ENCODE data around the gene ST6GALNAC3.
"Not testable (repeated sequence)": the region's sequence is repeated elsewhere in the genome, so short reads cannot be mapped to it uniquely, and the experiment has no call there.

The ST6GALNAC3 gene

GRCh38 chr1:76109901-76110560 is 35.5 kb downstream of the ST6GALNAC3 start:
- no peak for DNase-seq

DNA sequence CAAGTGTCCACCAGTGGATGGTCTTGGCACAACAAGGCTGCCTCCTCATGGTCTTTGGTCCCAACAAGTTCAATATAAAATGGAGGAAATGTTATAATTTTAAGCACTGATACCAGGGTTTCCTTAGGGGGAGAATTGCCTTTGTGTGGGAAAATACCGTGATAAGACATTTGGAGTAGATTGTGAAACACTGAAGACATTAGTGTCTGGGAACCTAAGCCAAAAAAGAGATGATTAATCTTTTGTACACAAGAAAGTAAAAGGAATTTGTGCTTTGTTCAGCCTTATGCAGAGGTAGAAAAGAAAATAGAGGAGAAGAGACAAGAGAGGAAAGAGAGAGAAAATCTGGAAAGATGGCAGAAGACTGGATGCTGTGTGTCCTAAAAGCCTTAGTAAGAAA is 36.1 kb downstream of the ST6GALNAC3 start:
- DNase-seq: no peak

DNA sequence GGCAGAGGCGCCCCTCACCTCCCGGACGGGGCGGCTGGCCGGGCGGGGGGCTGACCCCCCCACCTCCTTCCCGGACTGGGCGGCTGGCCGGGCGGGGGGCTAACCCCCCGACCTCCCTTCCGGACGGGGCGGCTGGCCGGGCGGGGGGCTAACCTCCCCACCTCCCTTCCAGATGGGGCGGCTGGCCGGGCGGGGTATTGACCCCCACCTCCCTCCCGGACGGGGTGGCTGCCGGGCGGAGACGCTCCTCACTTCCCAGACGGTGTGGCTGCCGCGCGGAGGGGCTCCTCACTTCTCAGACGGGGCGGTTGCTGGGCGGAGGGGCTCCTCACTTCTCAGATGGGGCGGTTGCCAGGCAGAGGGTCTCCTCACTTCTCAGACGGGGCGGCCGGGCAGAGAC is 37.8 kb downstream of the ST6GALNAC3 start:
- DNase-seq: not testable (repeated sequence)

- DNase-seq: no peak
Measured at GRCh38 chr1:76113446-76113845, 38.9 kb downstream of the ST6GALNAC3 start.

GRCh38 chr1:76115171-76115570 is 40.6 kb downstream of the ST6GALNAC3 start:
- DNase-seq: no peak

- DNase-seq: no peak
Measured at GRCh38 chr1:76121850-76122249, 47.3 kb downstream of the ST6GALNAC3 start.

- no peak for DNase-seq
Measured at GRCh38 chr1:76122271-76122670, 47.7 kb downstream of the ST6GALNAC3 start.

- not testable (repeated sequence) for DNase-seq
Measured at GRCh38 chr1:76123411-76124064, 49.0 kb downstream of the ST6GALNAC3 start.

DNA sequence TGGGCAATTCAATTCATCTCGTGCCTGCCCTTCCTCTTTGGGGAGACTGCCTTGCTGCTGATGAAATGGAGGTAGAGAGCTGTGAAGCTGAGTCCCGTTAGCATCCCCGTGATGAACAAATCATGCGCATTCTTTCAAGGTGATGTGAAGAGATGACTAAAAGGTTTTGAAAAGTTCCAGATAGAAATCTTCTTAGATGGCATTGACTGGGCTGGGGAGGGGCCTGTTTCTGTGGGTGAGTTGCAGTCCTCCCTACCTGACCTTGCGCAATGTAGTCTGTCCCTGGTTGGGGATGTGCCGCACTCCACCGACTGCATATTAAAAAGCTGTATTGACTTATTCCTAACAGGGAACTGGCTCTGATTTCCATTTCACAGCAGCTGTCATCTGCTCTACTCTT is 49.6 kb downstream of the ST6GALNAC3 start:
- DNase-seq: no peak

GRCh38 chr1:76125473-76126219 is 51.1 kb downstream of the ST6GALNAC3 start:
- DNase-seq: no peak

- DNase-seq: no peak
Measured at GRCh38 chr1:76128096-76128495, 53.5 kb downstream of the ST6GALNAC3 start.

GRCh38 chr1:76129731-76130130 is 55.2 kb downstream of the ST6GALNAC3 start:
- no peak for DNase-seq

DNA sequence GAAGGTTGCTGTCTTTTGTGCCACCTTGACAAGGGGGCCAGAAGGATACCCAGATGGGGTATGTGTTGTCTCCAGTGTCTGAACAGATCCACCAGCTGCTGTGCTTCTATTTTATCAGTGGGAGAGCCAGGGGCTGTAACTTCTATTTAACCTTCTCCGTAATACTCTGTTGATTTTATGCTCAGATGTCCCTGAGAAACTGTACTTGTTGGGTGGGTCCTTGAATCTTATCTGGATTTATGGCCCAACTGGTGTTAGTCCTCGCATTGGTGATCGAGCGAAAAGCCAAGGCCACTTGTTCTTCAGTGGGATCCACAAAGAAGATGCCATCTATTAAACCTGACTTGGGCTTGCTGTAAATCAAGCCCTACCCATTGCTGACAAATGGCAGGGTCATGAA is 56.4 kb downstream of the ST6GALNAC3 start:
- DNase-seq: no peak

- no peak for DNase-seq
Measured at GRCh38 chr1:76133977-76134376, 59.4 kb downstream of the ST6GALNAC3 start.

DNA sequence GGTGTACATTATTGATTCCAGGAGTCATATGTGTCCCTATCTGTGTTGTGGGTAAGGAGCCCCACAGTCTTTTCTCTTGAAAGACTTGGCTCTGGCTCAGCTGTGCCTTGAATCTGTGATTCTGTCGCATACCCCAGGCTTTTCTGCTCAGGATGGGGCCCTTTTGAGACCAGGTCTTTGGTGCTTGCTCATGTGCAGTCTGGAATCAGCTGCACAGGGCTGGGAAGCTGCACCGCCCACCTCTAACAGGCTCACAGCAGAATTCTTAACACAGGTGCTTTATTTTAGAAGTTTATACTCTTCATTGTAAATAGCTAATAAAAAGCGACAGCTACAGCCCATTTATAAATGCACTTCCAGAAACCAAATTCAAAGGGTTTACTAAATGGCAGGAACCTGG is 61.3 kb downstream of the ST6GALNAC3 start:
- no peak for DNase-seq

GRCh38 chr1:76136894-76137293 is 62.3 kb downstream of the ST6GALNAC3 start:
- DNase-seq: no peak

DNA sequence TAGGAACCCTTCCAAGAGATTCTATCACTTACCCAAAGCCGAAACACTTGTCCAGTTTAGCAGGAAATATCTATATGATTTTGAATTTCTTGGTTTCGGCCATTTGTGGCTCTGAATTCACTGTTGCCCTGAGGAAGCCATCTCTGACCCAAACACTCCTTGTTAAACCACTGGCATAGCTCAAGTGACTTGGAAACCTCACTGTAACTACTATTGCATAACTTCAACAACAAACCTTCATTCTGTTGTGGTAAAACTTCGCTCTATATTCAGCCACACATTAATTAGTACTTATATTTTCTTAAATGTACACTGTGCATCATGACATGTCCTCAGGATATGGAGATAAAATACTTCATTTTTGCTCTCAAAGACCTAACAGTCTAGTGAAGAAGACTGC is 63.2 kb downstream of the ST6GALNAC3 start:
- DNase-seq: no peak

GRCh38 chr1:76138217-76138616 is 63.7 kb downstream of the ST6GALNAC3 start:
- no peak for DNase-seq

DNA sequence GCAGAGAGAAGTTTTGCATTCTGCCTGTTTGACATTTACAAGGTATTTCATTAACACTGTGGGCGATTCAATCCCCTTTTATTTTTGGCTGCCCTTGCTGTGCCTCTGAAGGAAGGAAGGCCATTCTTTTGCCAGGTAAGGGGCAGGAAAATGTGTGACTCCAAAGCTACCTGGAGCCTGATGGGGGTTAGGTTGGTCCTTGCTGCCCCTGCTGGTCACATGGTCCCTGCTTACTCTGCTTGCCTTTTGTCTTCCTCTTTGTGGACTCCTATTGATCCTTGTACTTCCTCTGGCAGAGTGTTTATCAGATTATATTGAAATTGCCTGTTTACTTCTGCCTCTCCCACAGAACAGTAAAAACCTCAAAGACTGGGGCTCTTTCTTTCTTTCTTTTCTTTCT is 65.7 kb downstream of the ST6GALNAC3 start:
- no peak for DNase-seq

- no peak for DNase-seq
Measured at GRCh38 chr1:76141929-76142328, 67.4 kb downstream of the ST6GALNAC3 start.

GRCh38 chr1:76142771-76143540 is 68.4 kb downstream of the ST6GALNAC3 start:
- DNase-seq: no peak

DNA sequence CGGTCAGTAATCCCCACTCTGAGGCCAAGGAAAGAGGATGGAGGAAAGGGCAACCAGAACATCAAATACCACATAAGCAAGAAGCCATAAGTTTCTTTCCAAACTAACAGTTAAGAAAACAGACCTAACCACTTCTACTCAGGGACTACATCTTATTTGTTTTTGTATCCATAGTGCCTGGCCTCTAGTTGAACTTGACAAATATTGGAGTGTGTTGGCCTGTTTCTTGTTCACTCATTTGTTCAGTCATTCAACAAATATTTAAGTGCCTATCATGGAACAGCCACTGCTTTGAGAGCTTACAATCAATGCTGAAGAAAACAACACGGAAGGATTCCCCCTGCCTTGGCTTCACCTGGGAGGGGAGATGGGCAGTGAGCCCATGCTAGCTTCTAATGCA is 69.7 kb downstream of the ST6GALNAC3 start:
- DNase-seq: no peak

GRCh38 chr1:76145332-76145731 is 70.8 kb downstream of the ST6GALNAC3 start:
- DNase-seq: no peak
